Measurements from ENCODE around the gene BRME1. TPM values are rescaled to one million over a fixed set of nuclear protein-coding genes. Genes with fewer than 3 reads are reported as not detected.

Gene BRME1
- total RNA-seq, 1 donor from 2014 or later: 9.2 TPM

GRCh38 chr19:13918726-13919411, 13.0 kb upstream of the BRME1 start:
- Mint-ChIP-seq H3K4me1 (ENCODE audit: unreplicated experiment) (no peaks in the 10 kb centered on the region), H3K4me3 (no peak overlapping the region), H3K27me3 (no peaks in the 10 kb centered on the region), H3K36me3 (peaks cover 18% of the 10 kb centered on the region), H3K9me3 (no peaks in the 10 kb centered on the region), H3K27ac (no peak overlapping the region)
- TF ChIP-seq, protein P1, sequence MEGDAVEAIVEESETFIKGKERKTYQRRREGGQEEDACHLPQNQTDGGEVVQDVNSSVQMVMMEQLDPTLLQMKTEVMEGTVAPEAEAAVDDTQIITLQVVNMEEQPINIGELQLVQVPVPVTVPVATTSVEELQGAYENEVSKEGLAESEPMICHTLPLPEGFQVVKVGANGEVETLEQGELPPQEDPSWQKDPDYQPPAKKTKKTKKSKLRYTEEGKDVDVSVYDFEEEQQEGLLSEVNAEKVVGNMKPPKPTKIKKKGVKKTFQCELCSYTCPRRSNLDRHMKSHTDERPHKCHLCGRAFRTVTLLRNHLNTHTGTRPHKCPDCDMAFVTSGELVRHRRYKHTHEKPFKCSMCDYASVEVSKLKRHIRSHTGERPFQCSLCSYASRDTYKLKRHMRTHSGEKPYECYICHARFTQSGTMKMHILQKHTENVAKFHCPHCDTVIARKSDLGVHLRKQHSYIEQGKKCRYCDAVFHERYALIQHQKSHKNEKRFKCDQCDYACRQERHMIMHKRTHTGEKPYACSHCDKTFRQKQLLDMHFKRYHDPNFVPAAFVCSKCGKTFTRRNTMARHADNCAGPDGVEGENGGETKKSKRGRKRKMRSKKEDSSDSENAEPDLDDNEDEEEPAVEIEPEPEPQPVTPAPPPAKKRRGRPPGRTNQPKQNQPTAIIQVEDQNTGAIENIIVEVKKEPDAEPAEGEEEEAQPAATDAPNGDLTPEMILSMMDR (conservative IDR thresholded peaks at IDR 0.05): no peak
- DNase-seq (ENCODE audit: extremely low spot score, unreplicated experiment): no peak

GRCh38 chr19:13917888-13918406, 12.0 kb upstream of the BRME1 start:
- DNase-seq (ENCODE audit: extremely low spot score, unreplicated experiment): no peak
- Mint-ChIP-seq H3K27me3 (no peaks in the 10 kb centered on the region), H3K4me1 (ENCODE audit: unreplicated experiment) (no peaks in the 10 kb centered on the region), H3K36me3 (peaks cover 18% of the 10 kb centered on the region), H3K27ac (no peak overlapping the region), H3K9me3 (no peaks in the 10 kb centered on the region), H3K4me3 (no peak overlapping the region)
- TF ChIP-seq, protein P1 (conservative IDR thresholded peaks at IDR 0.05): no peak

DNA sequence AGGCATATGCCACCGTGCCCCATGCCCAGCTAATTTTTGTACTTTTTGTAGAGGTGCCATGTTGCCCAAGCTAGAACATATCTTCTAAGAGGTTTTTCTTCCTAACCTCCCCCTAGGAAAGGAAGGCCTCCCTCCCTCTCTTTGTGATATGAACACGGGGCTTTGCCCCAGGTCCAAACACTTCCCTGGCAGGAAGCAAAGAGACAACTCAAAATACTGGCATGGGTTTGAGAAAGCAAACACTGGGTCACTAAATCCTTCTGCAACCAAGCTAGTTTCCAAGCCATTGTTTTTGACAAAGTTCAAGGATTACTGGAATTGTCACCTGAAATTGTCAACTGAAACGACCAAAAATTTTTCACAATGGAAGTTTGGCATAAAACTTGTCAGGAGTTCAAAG, 8.9 kb upstream of the BRME1 start:
- no peaks in the 10 kb centered on the region for H3K27me3 Mint-ChIP-seq
- no peaks in the 10 kb centered on the region for H3K4me1 Mint-ChIP-seq (ENCODE audit: unreplicated experiment)
- TF ChIP-seq, protein P1 (conservative IDR thresholded peaks at IDR 0.05): no peak
- no peaks in the 10 kb centered on the region for H3K9me3 Mint-ChIP-seq
- no peak overlapping the region for H3K27ac Mint-ChIP-seq
- H3K4me3 Mint-ChIP-seq: no peak overlapping the region
- DNase-seq (ENCODE audit: extremely low spot score, unreplicated experiment): no peak
- peaks cover 4% of the 10 kb centered on the region for H3K36me3 Mint-ChIP-seq

- no peaks in the 10 kb centered on the region for H3K9me3 Mint-ChIP-seq
- no peak overlapping the region for H3K27ac Mint-ChIP-seq
- no peak overlapping the region for H3K4me3 Mint-ChIP-seq
- TF ChIP-seq, protein P1 (conservative IDR thresholded peaks at IDR 0.05): no peak
- H3K27me3 Mint-ChIP-seq: no peaks in the 10 kb centered on the region
- H3K36me3 Mint-ChIP-seq: peaks cover 4% of the 10 kb centered on the region
- no peaks in the 10 kb centered on the region for H3K4me1 Mint-ChIP-seq (ENCODE audit: unreplicated experiment)
- no peak for DNase-seq (ENCODE audit: extremely low spot score, unreplicated experiment)
Measured at GRCh38 chr19:13913352-13913751, 7.4 kb upstream of the BRME1 start.

DNA sequence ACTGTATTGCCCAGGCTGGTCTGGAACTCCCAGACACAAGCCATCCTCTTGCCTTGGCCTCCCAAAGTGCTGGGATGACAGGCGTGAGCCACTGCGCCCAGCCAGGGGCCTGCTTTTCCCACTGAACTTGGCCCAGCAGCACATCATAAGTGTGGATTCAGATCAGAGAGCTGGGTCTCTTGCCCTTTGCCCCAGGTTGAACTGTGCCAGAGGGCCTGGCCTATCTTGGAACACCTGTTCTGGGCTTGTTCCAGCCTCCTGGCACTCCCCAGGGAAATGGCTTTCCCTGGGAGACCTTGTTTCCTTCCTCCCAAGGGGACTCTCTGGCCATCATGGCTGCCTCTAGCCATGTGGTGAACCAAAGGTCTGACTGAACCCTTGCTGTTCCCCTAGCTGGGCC, 3.5 kb upstream of the BRME1 start:
- no peak overlapping the region for H3K4me3 Mint-ChIP-seq
- peaks cover 4% of the 10 kb centered on the region for H3K36me3 Mint-ChIP-seq
- no peaks in the 10 kb centered on the region for H3K4me1 Mint-ChIP-seq (ENCODE audit: unreplicated experiment)
- DNase-seq (ENCODE audit: extremely low spot score, unreplicated experiment): no peak
- no peak overlapping the region for H3K27ac Mint-ChIP-seq
- no peaks in the 10 kb centered on the region for H3K27me3 Mint-ChIP-seq
- H3K9me3 Mint-ChIP-seq: no peaks in the 10 kb centered on the region
- TF ChIP-seq, protein P1 (conservative IDR thresholded peaks at IDR 0.05): no peak
